Fibroblast of skin of back (primary cell): ENCODE results near the gene WIZ.
"Not testable (repeated sequence)": the region's sequence is repeated elsewhere in the genome, so short reads cannot be mapped to it uniquely, and the experiment has no call there.

ENCODE experiments used
- DNase-seq: peaks from one replicate; pipeline ENCODE4 v3.0.0-alpha.2; 2013

The WIZ gene

DNA sequence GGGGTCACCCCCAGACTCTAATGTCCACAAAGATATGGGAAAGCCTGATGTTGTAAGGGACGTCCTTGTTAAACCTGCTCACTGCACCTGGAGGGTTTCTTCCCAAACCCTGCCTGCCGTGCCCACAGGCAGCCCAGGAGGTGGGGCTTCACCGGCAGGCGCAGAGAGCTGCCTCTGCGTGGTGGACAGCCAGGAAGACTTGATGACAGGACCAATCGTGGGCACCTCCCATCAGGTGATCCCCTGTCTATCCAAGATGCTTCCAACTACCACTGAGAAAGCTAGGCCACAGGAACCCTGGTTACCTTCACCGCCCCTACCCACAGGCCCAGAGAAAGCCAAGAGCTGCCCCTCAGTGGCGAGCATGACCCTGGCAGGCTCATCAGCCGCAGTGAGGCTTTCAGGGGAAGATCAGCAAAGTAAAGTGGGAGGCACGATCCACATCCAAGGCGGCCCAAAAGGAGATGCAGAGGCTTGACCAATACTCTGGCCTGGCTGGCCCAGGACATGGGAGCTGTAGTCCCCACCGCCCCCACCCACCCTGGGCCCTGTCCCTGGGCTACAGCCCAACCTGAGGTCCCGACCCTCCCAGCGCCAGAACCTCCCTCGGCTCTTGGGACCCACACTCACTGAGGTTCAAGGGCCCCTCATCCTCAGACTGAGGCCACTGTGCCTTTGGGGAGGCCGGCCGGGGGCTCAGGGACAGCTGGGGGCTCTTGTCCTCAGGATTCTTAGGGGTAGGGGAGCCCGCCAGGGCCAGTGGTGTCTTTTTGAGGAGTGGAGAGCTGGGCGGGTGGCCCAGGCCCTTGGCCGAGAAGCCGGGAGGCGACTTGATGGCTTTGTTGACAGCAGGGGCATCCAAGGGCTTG, 20.6 kb downstream of the WIZ start:
- no peak for DNase-seq

GRCh38 chr19:15427991-15428471, 21.7 kb downstream of the WIZ start:
- no peak for DNase-seq

DNA sequence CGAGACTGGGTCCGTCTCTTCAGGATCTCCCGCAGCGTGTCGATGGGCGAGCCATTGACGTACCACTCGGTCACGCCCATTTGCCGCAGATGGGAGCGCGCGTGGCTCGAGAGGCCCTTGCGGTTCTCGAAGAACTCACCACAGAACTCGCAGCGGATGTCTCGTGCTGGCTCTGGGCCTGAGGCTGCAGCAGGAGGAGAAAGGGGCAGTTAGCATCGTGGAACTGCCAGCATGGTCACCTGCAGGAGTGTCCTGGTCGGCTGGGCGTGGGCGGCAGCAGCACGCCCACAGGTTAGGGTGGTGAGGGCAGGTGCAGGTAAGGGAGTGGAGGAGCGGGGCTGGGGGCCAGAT, 22.4 kb downstream of the WIZ start:
- no peak for DNase-seq

DNA sequence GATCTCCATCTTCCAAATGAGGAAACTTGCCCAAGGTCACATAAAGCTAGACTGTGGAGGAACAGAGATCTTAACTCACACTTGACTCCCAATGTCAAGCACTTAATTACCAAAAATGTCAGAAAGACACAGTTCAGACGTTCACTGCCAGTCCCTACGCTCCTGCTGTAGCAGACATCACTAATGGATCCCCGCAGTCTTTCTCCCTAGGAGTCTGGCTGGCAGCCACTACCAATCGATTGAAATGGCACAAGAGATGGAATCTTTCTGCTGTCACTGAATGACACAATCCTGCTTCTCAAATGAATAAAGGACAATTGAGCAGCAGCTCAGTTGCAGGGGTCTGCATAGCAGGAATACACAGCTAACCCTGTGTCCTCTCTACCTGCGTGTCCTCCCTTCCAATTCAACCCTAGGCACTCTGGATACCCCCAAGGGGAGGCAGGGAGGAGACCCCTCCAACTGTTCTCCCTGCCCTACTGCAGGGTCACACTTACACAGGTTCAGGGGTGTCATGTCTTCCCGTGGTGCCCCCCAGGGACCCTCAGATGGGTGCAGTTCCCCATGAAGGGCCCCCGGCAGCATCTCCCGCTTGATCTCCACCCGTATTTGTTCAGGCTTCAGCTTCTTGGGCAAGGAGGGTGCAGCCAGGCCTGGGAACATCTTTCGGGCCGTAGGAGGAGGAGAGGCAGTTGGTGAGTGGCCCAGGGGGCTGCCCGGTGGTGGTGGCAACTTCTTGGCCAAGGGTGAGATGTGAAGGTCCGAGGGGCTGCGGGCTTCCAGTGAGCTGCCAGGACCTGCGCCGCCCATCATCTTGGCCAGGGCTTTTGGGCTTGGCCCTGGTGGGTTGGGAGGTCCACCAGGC, 23.0 kb downstream of the WIZ start:
- DNase-seq, result no peak

DNA sequence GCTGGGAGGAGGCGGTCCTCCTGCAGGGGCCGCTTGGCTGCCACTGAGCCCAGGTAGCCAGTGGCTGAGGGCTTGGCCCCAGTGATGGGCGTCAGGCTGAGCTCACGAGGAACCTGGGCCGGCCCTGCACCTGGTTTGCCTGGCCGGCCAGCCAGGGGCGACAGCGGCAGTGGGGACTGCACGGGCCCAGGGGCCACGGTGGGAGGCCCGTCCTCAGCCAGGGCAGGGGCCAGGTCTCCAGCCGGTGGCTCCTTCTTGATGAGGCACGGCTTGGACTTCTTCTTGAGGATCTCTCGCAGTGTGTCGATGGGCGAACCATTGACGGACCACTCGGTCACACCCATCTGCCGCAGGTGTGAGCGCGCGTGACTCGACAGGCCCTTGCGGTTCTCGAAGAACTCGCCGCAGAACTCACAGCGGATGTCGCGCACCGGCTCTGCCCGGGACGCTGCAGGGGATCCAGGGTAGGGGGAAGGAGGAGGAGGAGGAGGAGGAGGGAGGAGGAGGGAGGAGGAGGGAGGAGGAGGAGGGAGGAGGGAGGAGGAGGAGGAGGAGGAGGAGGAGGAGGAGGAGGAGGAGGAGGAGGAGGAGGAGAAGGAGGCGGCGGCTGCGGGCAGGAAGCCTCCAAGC, 24.3 kb downstream of the WIZ start:
- DNase-seq, result no peak

DNA sequence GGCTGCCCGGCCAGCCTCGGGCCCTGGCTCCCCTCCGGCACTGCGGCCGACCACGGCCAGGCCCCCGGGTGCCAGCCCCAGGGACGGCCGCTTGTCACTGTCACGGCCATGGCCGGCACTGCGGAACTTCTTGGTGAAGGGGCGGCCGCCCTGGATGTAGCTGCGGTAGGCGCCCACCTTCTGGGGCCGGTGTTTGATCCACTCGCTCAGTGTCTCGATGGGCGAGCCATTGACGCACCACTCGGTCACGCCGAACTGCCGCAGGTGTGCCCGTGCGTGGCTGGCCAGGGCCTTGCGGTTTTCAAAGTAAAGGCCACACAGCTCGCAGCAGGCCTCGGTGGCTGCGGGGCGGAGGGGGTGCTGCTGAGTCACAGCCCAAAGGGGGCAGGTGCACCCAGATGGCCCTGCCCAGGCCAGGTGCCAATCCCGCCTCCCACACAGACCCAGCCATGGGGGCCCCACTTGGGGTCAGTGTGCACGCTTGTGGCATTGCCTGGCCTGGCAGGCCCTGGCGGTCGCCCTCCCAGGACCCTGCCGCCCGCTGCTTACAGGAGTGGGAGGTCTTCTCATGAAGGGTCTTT, 25.0 kb downstream of the WIZ start:
- DNase-seq, result no peak

DNA sequence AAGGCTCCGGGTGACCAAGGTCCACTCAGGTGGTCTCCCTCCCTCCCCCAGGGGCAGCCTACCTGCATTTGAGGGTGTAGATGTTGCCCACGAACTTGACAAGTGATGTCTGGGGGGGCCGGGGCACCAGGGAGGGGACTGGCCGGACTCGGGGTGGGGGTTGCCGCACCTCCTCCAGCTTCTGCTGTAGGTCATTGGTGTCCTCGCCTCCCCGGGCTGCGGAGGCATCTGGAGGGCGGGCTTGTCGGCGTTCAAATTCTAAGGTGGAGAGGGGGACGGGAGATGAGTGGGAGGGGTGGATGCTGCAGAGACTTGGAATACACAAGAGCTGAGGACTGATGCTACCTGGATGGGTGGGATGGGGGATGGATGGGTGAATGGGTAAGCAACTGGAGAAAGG, 25.6 kb downstream of the WIZ start:
- no peak for DNase-seq

DNA sequence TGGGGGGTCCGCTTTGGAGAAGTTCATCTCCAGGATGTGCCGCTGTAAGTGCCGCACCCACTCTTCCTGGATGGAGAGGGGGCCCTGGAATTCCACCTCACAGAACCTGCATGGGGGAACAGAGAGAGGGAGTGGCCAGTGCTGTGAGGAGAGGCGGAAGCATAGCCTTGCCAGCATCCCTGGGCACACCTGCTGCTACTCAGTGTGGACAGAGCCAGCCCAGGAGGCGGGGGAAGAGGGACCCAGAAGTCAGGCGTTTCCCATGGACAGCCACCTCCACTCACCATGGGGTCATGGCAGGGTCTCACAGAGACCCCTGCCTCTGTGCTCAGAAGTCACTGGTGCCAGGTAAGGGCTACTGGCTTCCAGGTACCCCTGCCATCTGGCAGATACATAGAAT, 26.6 kb downstream of the WIZ start:
- DNase-seq, result no peak

GRCh38 chr19:15422296-15423075, 27.3 kb downstream of the WIZ start:
- DNase-seq, result no peak

DNA sequence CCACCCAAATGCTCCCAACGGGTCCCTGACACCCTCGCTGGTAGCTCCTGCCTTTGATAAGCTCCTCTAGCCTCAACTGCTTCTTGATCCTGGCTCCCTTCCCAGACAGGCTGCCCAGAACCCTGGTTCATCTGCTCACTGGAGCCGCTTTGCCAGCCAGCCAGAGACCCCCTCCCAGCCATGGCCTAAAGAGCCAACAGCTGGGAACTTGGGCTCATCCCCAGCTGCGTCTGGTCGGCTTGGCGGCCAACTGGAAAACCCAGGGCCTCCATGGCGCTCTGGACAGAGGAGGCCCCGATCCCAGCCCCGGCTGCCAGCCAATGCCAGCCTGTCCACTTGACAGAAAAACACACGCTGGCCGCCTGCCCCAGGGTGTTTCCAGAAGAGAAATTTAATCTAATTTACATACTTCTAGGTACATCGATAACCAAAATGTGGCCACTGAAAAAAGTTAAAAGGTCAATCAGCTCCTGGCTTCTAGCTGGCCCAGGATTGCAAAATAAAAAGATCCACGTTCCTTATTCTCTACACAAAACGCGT, 28.0 kb downstream of the WIZ start:
- DNase-seq, result no peak

DNA sequence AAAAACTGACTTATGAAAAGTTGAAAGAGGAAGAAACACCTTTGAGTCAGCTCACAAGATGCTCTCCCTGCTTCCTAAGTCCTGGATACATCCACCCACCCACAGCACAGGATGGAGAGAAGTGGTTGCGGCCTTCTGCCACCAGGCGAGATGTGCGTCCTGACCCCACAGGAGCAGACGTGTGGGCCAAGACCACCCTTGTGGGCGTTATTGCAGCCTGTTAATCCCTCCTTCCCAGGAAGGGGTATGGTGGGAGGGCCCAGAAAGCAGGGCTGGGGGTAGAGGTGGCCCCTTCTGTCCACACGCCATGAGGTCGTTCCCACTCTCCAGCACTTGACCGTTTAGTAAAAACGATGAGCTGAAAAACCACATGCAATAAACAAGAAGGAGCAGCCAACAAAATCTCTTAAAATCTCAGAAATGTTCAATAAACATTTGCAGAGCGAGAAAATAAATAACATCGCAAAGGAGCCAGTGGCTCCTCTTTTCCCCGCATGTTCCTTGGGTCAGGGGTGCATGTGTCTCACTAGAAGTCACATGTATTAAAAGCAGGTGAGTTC, 28.5 kb downstream of the WIZ start:
- no peak for DNase-seq

- DNase-seq, result no peak
Measured at GRCh38 chr19:15419413-15420025, 30.2 kb downstream of the WIZ start.

DNA sequence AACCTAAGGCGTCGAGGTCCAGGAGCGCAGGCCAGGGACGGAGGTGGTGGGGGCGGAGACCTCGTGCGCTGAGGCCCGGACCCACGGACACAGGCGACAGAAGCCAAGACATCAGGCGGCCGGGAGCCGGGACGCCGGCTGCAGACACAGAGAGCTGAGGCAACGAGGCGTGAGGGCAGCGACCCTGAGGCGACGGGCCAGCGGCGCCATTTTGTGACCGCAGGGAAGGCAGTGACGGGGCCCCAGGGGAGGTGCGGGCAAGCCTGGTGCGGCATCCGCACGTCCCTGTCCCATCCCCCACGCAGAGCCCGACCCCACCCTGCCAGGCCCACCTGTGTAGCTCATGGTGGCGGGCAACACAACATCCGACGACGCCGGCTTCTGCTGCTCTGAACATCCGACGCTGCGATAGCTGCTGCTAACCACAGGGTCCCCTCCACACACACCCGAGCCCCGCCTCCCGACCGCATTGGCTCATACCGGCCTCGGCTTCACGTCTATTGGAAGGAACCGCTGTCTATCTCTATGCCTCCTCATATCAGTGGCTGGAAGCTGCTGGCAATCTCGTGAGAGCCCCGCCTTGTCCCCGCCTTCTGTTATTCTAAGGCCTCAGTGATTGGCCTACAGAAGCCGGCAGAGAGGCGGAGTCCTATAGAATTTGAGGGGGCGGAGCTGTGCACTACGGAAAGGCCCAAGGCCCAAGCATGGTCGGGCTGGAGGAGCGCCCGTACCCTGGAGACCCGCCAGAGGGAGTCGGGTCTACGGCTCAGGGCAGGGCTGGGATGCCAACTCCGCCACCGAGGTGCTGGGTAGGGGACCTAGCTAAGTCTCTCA, 31.0 kb downstream of the WIZ start, which contains the start of gene AKAP8L:
Gene AKAP8L, minus strand, starts transcription at position 410 of the 834 bp plus-strand sequence. Its CDS starts 65 bp downstream, at position 345.
- peak; percentile 100 for DNase-seq

- DNase-seq, result peak; percentile 59
Measured at GRCh38 chr19:15418231-15418578, 31.6 kb downstream of the WIZ start.

- DNase-seq, result no peak
Measured at GRCh38 chr19:15417699-15418098, 32.1 kb downstream of the WIZ start.

- DNase-seq, result no peak
Measured at GRCh38 chr19:15412832-15413231, 36.9 kb downstream of the WIZ start.

DNA sequence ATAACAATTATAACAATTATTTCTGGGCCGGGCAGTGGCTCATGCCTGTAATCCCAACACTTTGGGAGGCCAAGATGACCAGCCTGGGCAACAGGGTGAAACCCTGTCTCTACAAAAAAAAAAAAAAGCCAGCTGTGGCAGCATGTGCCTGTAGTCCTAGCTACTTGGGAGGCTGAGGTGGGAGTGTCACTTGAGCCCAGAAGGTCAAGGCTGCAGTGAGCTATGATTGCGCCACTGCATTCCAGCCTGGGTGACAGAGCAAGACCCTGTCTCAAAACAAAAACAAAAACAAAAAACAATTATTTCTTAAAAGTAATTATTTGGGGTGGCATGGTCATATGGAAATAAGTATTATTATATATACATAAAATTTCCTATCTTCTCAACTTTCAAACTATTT, 38.4 kb downstream of the WIZ start:
- DNase-seq, result not testable (repeated sequence)

DNA sequence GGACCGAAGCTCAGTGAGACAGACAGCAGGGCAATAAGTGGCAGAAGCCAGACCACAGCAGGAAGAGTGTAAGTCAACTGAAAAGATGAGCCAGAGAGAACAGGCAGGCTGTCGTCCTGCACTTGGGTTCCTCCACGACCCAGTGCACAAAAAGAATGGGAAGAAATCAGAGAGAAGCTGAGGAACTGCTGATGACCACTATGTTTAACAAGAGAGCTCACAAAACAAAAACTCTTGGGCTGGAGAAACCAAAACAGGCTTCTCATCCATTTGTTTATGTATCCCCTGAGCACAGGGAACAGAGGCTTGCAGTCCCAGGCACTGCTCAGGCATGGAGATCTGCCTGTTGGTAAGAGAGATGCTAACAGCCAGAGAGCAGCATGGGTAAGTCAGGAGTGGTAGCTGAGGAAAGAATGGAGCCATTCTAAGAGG, 45.0 kb downstream of the WIZ start:
- no peak for DNase-seq

- no peak for DNase-seq
Measured at GRCh38 chr19:15404097-15404779, 45.5 kb downstream of the WIZ start.
